Erythroblast (primary cell): Measurements from ENCODE around the gene SLC5A2.

Source experiments
- GATA1 ChIP-seq: IDR thresholded peaks from 2 replicates; pipeline ENCODE4 v1.6.1; 2011; ENCODE audit warnings: low read depth, mild to moderate bottlenecking, control low read depth, low read length, moderate library complexity
- POLR2A ChIP-seq: IDR thresholded peaks from 2 replicates; pipeline ENCODE4 v1.6.1; 2011; ENCODE audit warnings: mild to moderate bottlenecking, low read length

GRCh38 chr16:31451201-31451600 lies 31.7 kb upstream of the SLC5A2 start:
- TF ChIP-seq POLR2A = no peak
- no peak for TF ChIP-seq GATA1
